Psoas muscle (tissue), 8 donors: Measurements from ENCODE around the gene PLPP4. TPM values are rescaled to one million over a fixed set of nuclear protein-coding genes. Genes with fewer than 3 reads are reported as not detected.

Experiments
- ATAC-seq, 4 donors: fragments of 200-7000 bp; cut with Tn5 transposase; one replicate each; pipeline ENCODE4 v1.9.1; 2020; ENCODE audit warnings: moderate library complexity in 3 of 4, mild to moderate bottlenecking in 2 of 4
- DNase-seq, 2 donors: peaks; one replicate each; pipeline ENCODE4 v3.0.0-alpha.2; 2020
- H3K27ac ChIP-seq: fragments of 200-600 bp; one replicate; pipeline ENCODE4 v1.8.0; 2022
- H3K27me3 ChIP-seq, 3 donors: fragments of 200-600 bp in 1 of 3; one replicate each; pipeline versions ENCODE4 v1.6.1 to v1.8.0; 2013 to 2022; ENCODE audit warnings: low read length in 2 of 3, mild to moderate bottlenecking in 2 of 3, moderate library complexity in 1 of 3; ENCODE audit not compliant: insufficient read depth in 3 of 3
- H3K36me3 ChIP-seq, 2 donors: fragments of 200-600 bp in 1 of 2; one replicate each; pipeline versions ENCODE4 v1.6.1 to v1.8.0; 2013 to 2022; ENCODE audit warnings: low read depth in 1 of 2, mild to moderate bottlenecking in 1 of 2, moderate library complexity in 1 of 2; ENCODE audit not compliant: insufficient read depth in 1 of 2
- H3K4me1 ChIP-seq: fragments of 200-600 bp; one replicate; pipeline ENCODE4 v1.8.0; 2022
- H3K4me3 ChIP-seq: fragments of 200-600 bp; one replicate; pipeline ENCODE4 v1.8.0; 2022; ENCODE audit warnings: mild to moderate bottlenecking
- H3K9me3 ChIP-seq: fragments of 200-600 bp; one replicate; pipeline ENCODE4 v1.8.0; 2022
- WGBS, 3 donors: extraction: QIAGEN DNeasy Blood & Tissue Kit; methylation state at CpG; one replicate each; pipeline versions ENCODE4 v1.1.6 to v1.1.7; 2013; 5-methylcytosine and 5-hydroxymethylcytosine counted together
- intact Hi-C, 2 donors: fragments of 100-400 bp; cut with DNase I; formaldehyde crosslinking; loops; one replicate each; pipeline versions ENCODE4 v1.11.0 to v1.14.2; 2022
- polyA plus RNA-seq, 3 donors: library from polyadenylated mRNA; stranded (reverse); fragments of 200-250 nt; gene quantifications; one replicate each; pipeline ENCODE4 v1.2.3, GENCODE V29; 2013
- total RNA-seq, 4 donors: library from RNA; stranded (reverse); fragmentation: NEBNext Ultra II Directional in 2 of 4; extraction: Animal tissue kit (Norgen Biotek cat#: 25700) in 2 of 4; gene quantifications; one replicate each; pipeline versions ENCODE4 v1.2.1 to v1.2.4, GENCODE V29; 2021 to 2023
- TF ChIP-seq, protein P1 (sequence below): fragments of 200-600 bp; IDR thresholded peaks from one replicate; pipeline ENCODE4 v1.8.0; 2022; ENCODE audit warnings: antibody characterized with exemption
- donor health status: healthy with polysubstance abuse.
- donor health status: DM: no; HTN: no; CAD: no; lungs with moderate emphysema.
- donor health status: Bipolar disorder and iron deficiency.
- donor health status: healthy.
- donor health status: DM: yes; HTN: yes; CAD: no.
- donor health status: DM: no; HTN: no; CAD: no.
- donor health status: DM: no; HTN: no; CAD: no.
- donor health status: DM: yes; HTN: yes; CAD: no.

Gene PLPP4
- total and polyA plus RNA-seq, 7 donors: not detected

DNA sequence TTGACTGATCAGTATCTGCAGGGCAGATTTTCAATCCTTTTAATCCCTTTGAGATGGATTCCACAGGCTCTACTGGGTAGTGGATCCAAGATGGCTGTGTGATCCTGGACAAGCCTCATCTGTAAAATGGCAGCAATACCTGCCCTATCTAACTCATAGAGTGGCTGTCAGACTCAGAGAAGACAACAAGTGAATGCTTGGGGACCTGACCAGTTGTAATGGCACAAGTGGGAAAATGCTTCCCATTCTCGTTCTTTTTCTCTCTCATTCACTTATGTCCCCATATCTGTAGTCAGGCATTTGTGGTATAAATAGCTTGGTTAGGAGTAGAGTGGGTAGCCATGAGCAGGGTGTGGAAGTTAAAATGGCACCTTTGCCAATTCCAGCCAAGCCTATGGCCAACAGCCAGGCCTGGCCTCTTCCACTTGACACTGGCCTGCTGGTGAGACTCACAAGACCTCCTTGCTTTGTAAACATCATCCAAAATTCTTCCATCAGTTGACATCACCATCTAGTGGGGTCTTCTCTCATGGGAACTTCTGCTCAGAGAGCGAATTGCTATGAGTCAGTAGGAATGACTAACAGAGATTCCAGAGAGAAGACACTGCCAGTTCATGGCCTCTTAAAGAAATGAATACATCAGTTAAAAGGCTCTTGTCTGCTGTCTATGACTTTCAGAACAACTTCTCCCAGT, 150.1 kb downstream of the PLPP4 start:
- Histone ChIP-seq H3K4me1 (no peaks in the 10 kb centered on the region), H3K4me3 (no peak overlapping the region), H3K9me3 (no peaks in the 10 kb centered on the region), H3K27me3 (no peaks in the 10 kb centered on the region), H3K27ac (no peak overlapping the region), H3K36me3 (no peaks in the 10 kb centered on the region)
- intact Hi-C loops: no loop called here
- ATAC-seq: no peak
- DNase-seq: no peak
- WGBS, 3 donors: 76 to 83% (median 79%) methylated on average over 2 of the region's 2 CpGs
- TF ChIP-seq, protein P1, sequence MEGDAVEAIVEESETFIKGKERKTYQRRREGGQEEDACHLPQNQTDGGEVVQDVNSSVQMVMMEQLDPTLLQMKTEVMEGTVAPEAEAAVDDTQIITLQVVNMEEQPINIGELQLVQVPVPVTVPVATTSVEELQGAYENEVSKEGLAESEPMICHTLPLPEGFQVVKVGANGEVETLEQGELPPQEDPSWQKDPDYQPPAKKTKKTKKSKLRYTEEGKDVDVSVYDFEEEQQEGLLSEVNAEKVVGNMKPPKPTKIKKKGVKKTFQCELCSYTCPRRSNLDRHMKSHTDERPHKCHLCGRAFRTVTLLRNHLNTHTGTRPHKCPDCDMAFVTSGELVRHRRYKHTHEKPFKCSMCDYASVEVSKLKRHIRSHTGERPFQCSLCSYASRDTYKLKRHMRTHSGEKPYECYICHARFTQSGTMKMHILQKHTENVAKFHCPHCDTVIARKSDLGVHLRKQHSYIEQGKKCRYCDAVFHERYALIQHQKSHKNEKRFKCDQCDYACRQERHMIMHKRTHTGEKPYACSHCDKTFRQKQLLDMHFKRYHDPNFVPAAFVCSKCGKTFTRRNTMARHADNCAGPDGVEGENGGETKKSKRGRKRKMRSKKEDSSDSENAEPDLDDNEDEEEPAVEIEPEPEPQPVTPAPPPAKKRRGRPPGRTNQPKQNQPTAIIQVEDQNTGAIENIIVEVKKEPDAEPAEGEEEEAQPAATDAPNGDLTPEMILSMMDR: no peak

DNA sequence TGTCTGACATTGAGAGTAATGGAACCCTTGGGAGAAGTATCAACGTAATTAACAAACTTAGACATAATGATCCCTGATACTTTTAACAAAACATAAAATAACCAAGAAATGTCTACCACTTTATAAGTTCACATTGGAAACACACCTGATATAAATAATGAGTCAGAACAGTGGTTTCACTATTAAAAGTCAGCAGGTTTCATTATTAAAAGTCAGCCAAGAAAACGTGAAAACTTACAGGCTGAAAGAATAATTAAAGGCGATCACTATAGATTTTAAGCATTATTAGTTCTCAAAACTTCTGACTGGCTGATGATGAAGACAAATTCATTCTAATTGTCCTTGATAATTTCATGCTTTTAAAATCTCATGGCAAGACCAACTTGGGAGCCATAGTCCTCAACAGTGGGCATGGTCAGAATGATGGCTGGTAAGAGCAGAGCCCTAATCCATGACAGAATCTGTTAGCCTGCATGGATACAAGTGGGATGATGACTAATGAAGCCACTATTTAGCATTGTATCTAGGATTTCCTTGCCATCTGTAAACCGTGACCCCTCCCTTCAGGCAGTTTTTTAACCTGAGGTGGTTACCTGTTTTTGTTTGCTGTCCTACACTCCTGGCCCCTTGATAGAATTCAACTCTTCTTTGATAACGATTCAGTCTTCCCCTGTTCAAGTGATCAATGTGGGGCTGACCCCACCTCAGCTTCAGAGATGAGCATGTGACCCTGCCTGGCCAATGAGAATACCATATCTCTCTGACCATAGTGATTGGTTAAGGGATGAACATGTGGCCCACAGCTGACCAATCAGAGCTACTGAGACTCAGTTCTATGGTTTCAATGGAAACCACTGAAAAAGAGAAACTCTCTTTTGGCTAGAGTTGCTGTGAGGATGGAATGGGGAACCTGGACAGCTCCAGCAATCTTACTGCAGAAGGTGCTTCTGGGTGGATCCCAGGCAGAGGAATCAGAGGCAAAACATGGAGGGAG, 151.0 kb downstream of the PLPP4 start:
- H3K27me3 ChIP-seq: no peaks in the 10 kb centered on the region
- no peaks in the 10 kb centered on the region for H3K9me3 ChIP-seq
- intact Hi-C loops: no loop called here
- no peaks in the 10 kb centered on the region for H3K36me3 ChIP-seq
- TF ChIP-seq, protein P1: no peak
- no peak for ATAC-seq
- H3K27ac ChIP-seq: no peak overlapping the region
- 80 to 88% (median 82%) methylated on average over 5 of the region's 5 CpGs for WGBS, 3 donors
- DNase-seq: no peak
- H3K4me3 ChIP-seq: no peak overlapping the region
- no peaks in the 10 kb centered on the region for H3K4me1 ChIP-seq

DNA sequence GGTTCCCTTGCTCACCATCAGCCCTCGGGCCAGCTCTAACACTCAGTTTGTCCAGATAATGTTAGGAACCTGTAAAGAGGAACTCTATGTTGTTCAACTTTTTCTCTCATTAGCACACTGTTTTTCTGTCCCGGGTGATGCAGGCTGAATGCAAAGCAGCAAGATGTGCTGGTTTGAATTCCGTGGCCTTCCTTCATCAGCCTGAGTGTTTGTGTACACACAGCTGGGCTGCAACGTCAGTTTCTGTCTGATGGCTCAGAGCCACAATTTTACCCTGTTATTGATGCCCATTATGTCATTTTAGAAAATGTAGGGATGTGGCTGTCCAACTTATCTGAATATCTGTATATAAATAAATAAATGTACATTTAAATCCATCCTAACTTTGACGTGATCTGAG, 152.0 kb downstream of the PLPP4 start:
- Histone ChIP-seq H3K36me3 (no peaks in the 10 kb centered on the region), H3K27ac (no peak overlapping the region), H3K27me3 (no peaks in the 10 kb centered on the region), H3K9me3 (no peaks in the 10 kb centered on the region), H3K4me3 (no peak overlapping the region), H3K4me1 (no peaks in the 10 kb centered on the region)
- DNase-seq (no peak), ATAC-seq (no peak)
- TF ChIP-seq, protein P1: no peak
- WGBS, 3 donors: 66 to 76% (median 66%) methylated on average over 5 of the region's 5 CpGs
- intact Hi-C loops: no loop called here

DNA sequence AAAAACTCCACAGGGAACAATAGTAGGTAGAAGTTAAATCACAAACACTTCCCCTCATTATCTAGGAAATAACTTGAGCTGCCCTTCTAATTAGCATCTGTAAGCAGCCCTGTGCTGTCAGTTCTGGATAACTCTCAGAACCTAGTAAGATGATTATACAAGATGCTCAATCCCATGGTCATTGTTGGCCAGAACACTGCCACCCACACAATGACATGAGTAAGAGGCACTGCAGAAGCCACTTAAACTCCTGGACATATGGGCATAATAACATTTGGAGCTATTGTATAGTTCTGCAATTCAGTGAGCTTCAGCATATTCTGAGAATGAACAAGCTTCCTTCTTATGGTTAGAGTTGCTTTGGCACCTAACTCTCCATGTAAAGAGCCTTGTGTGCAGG, 153.8 kb downstream of the PLPP4 start:
- Histone ChIP-seq H3K27me3 (no peaks in the 10 kb centered on the region), H3K4me3 (no peak overlapping the region), H3K36me3 (no peaks in the 10 kb centered on the region), H3K4me1 (no peaks in the 10 kb centered on the region), H3K9me3 (peaks cover 10% of the 10 kb centered on the region), H3K27ac (no peak overlapping the region)
- DNase-seq (no peak), ATAC-seq (no peak)
- intact Hi-C loops: no loop called here
- TF ChIP-seq, protein P1: no peak
